ENCODE measurements around the gene ACSM4. TPM values are rescaled to one million over a fixed set of nuclear protein-coding genes. Genes with fewer than 3 reads are reported as not detected.

The ACSM4 gene
- total RNA-seq, 1 donor from 2014 or later = not detected

DNA sequence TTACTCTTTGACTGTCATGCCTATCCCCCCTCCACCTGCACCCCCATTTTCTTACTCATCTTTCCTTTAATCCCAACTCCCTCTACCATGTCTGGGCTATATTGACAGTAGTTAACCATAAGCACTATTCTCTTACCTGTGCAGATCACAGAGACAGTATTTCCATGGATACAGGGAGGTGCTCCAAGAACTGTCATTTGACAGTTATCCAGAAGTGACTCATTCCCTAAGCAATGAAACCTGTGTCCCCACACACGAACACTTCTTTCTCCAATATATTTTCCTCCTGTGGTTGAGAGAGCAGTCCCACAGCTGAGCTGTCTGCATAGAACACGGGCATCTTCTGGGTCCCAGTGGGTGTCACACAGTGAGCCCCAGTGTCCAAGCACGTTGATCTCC is 71.3 kb downstream of the ACSM4 start:
- DNase-seq (ENCODE audit: extremely low spot score in 2 of 2) = no peak
- TF ChIP-seq POLR2A (IDR thresholded peaks at IDR 0.05) (no peak), POLR2AphosphoS5 (IDR thresholded peaks at IDR 0.05; ENCODE audit: insufficient read depth in 1 of 2, low read depth in 1 of 2) (no peak)
- TF ChIP-seq, protein P1, sequence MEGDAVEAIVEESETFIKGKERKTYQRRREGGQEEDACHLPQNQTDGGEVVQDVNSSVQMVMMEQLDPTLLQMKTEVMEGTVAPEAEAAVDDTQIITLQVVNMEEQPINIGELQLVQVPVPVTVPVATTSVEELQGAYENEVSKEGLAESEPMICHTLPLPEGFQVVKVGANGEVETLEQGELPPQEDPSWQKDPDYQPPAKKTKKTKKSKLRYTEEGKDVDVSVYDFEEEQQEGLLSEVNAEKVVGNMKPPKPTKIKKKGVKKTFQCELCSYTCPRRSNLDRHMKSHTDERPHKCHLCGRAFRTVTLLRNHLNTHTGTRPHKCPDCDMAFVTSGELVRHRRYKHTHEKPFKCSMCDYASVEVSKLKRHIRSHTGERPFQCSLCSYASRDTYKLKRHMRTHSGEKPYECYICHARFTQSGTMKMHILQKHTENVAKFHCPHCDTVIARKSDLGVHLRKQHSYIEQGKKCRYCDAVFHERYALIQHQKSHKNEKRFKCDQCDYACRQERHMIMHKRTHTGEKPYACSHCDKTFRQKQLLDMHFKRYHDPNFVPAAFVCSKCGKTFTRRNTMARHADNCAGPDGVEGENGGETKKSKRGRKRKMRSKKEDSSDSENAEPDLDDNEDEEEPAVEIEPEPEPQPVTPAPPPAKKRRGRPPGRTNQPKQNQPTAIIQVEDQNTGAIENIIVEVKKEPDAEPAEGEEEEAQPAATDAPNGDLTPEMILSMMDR (IDR thresholded peaks at IDR 0.05) = no peak
- Histone ChIP-seq H3K27me3 (no peaks in the 10 kb centered on the region), H3K36me3 (no peaks in the 10 kb centered on the region), H3K9me3 (no peaks in the 10 kb centered on the region), H3K27ac (no peak overlapping the region), H3K4me1 (no peaks in the 10 kb centered on the region), H3K4me3 (no peak overlapping the region)
- intact Hi-C loops (cut with DNase I) = loop anchor here (5.0 kb wide), 1 partner anchor 1442 kb away; no protein-coding TSS in a partner anchor

DNA sequence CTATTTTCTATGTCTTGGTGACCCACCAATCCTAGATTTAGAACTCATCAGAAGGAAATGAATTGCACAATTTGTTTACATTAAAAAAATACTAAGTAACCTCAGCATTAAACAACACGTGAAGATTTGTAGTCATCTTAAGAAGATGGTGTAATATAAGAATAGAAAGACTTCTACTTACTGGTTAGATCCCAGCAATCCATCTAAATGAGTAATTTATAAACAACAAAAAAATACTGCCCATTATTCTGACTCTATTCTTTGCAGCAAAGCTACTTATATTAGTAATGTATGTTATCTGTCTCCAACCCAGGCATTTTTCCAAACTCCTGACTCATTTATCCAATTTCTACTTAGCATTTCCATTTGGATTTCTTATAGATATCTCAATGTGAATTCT is 72.3 kb downstream of the ACSM4 start:
- no peaks in the 10 kb centered on the region for H3K27me3 ChIP-seq
- intact Hi-C loops (cut with DNase I) = loop anchor here (5.0 kb wide), 1 partner anchor 1441 kb away; no protein-coding TSS in a partner anchor
- no peak overlapping the region for H3K4me3 ChIP-seq
- H3K27ac ChIP-seq = no peak overlapping the region
- no peaks in the 10 kb centered on the region for H3K4me1 ChIP-seq
- DNase-seq (ENCODE audit: extremely low spot score in 2 of 2) = no peak
- no peaks in the 10 kb centered on the region for H3K36me3 ChIP-seq
- H3K9me3 ChIP-seq = no peaks in the 10 kb centered on the region
- TF ChIP-seq POLR2AphosphoS5 (IDR thresholded peaks at IDR 0.05; ENCODE audit: insufficient read depth in 1 of 2, low read depth in 1 of 2) (no peak), POLR2A (IDR thresholded peaks at IDR 0.05) (no peak)
- TF ChIP-seq, protein P1 (IDR thresholded peaks at IDR 0.05) = no peak

Other genes with a start within 250 kb of the ACSM4 start
- gene C1S, start 243.4 kb upstream of the ACSM4 start, total RNA-seq = 541 TPM
- 830 TPM for gene C1R, start 211.6 kb upstream of the ACSM4 start, total RNA-seq
- gene C1RL, start 194.9 kb upstream of the ACSM4 start, total RNA-seq = 122 TPM
- 3.7 TPM for gene RBP5, start 175.2 kb upstream of the ACSM4 start, total RNA-seq
- 46.2 TPM for gene CLSTN3, start 173.7 kb upstream of the ACSM4 start, total RNA-seq
- gene PEX5, start 114.4 kb upstream of the ACSM4 start, total RNA-seq = 31.2 TPM
- 0.74 TPM for gene CD163L1, start 140.1 kb downstream of the ACSM4 start, total RNA-seq
- gene CD163, start 199.7 kb downstream of the ACSM4 start, total RNA-seq = 96.3 TPM

Data from vagina (tissue), 2 donors.